IPS DF 4.7 (cell line): ENCODE measurements around the gene DERA.
"Not testable (repeated sequence)": the region's sequence is repeated elsewhere in the genome, so short reads cannot be mapped to it uniquely, and the experiment has no call there.

ENCODE experiments used
- DNase-seq: peaks from one replicate; pipeline ENCODE4 v3.0.0-alpha.2; 2013; ENCODE audit warnings: low spot score; ENCODE audit errors: extremely low read depth

DERA gene

GRCh38 chr12:15904378-15904920 is 6.7 kb upstream of the DERA start:
- DNase-seq = no peak

- no peak for DNase-seq
Measured at GRCh38 chr12:15910468-15910863, 666 bp upstream of the DERA start.

GRCh38 chr12:15911931-15912330 is 799 bp downstream of the DERA start:
- DNase-seq = not testable (repeated sequence)

- not testable (repeated sequence) for DNase-seq
Measured at GRCh38 chr12:15914131-15914530, 3.0 kb downstream of the DERA start.

- no peak for DNase-seq
Measured at GRCh38 chr12:15918066-15918465, 6.9 kb downstream of the DERA start.

- no peak for DNase-seq
Measured at GRCh38 chr12:15919418-15919817, 8.3 kb downstream of the DERA start.

- DNase-seq = no peak
Measured at GRCh38 chr12:15924956-15925355, 13.8 kb downstream of the DERA start.

GRCh38 chr12:15928346-15928745 is 17.2 kb downstream of the DERA start:
- no peak for DNase-seq

- no peak for DNase-seq
Measured at GRCh38 chr12:15928870-15929571, 17.9 kb downstream of the DERA start.

GRCh38 chr12:15931590-15932053 is 20.5 kb downstream of the DERA start:
- DNase-seq = no peak

GRCh38 chr12:15932327-15932726 is 21.2 kb downstream of the DERA start:
- no peak for DNase-seq

- DNase-seq = no peak
Measured at GRCh38 chr12:15932971-15933370, 21.8 kb downstream of the DERA start.

GRCh38 chr12:15933751-15934150 is 22.6 kb downstream of the DERA start:
- no peak for DNase-seq

- no peak for DNase-seq
Measured at GRCh38 chr12:15936751-15937150, 25.6 kb downstream of the DERA start.

- no peak for DNase-seq
Measured at GRCh38 chr12:15937902-15938301, 26.8 kb downstream of the DERA start.

- no peak for DNase-seq
Measured at GRCh38 chr12:15939111-15939510, 28.0 kb downstream of the DERA start.

- DNase-seq = no peak
Measured at GRCh38 chr12:15942475-15942874, 31.3 kb downstream of the DERA start.

GRCh38 chr12:15943519-15943918 is 32.4 kb downstream of the DERA start:
- not testable (repeated sequence) for DNase-seq

- DNase-seq = not testable (repeated sequence)
Measured at GRCh38 chr12:15948461-15948860, 37.3 kb downstream of the DERA start.

- no peak for DNase-seq
Measured at GRCh38 chr12:15955281-15955680, 44.1 kb downstream of the DERA start.

GRCh38 chr12:15956010-15956409 is 44.9 kb downstream of the DERA start:
- no peak for DNase-seq

- no peak for DNase-seq
Measured at GRCh38 chr12:15956413-15957185, 45.5 kb downstream of the DERA start.
